Liver (tissue), 9 donors: Measurements from ENCODE around the gene NTMT2. TPM values are rescaled to one million over a fixed set of nuclear protein-coding genes. Genes with fewer than 3 reads are reported as not detected.

Source experiments
- DNase-seq: peaks from one replicate; pipeline ENCODE4 v3.0.0-alpha.2; 2017; ENCODE audit warnings: low spot score
- H3K27ac ChIP-seq, 2 donors: one replicate each; pipeline ENCODE4 v1.7.0; 2013; ENCODE audit warnings: inconsistent platforms in 2 of 2, low read length in 2 of 2, control low read depth in 1 of 2, low read depth in 1 of 2, mild to moderate bottlenecking in 1 of 2
- H3K27me3 ChIP-seq, 4 donors: one replicate each; pipeline versions ENCODE4 v1.6.1 to v1.7.0; 2013; ENCODE audit warnings: low read length in 3 of 4, inconsistent platforms in 1 of 4, mild to moderate bottlenecking in 1 of 4, moderate library complexity in 1 of 4; ENCODE audit not compliant: control insufficient read depth in 4 of 4, insufficient read depth in 4 of 4
- H3K36me3 ChIP-seq, 4 donors: one replicate each; pipeline versions ENCODE4 v1.6.1 to v1.7.0; 2013; ENCODE audit warnings: low read length in 3 of 4, mild to moderate bottlenecking in 3 of 4, low read depth in 1 of 4, moderate library complexity in 1 of 4; ENCODE audit not compliant: control insufficient read depth in 4 of 4, insufficient read depth in 3 of 4
- H3K4me1 ChIP-seq, 4 donors: one replicate each; pipeline versions ENCODE4 v1.6.1 to v1.7.0; 2013; ENCODE audit warnings: low read length in 3 of 4, mild to moderate bottlenecking in 3 of 4, moderate library complexity in 1 of 4; ENCODE audit not compliant: control insufficient read depth in 4 of 4, insufficient read depth in 4 of 4
- H3K4me3 ChIP-seq, 3 donors: one replicate each; pipeline versions ENCODE4 v1.6.1 to v1.7.0; 2013; ENCODE audit warnings: low read length in 3 of 3, control low read depth in 1 of 3, low read depth in 1 of 3, mild to moderate bottlenecking in 1 of 3
- H3K9ac ChIP-seq, 2 donors: one replicate each; pipeline ENCODE4 v1.7.0; 2013; ENCODE audit warnings: low read length in 2 of 2, mild to moderate bottlenecking in 2 of 2, moderate library complexity in 2 of 2, control low read depth in 1 of 2, low read depth in 1 of 2
- H3K9me3 ChIP-seq, 4 donors: one replicate each; pipeline versions ENCODE4 v1.6.1 to v1.7.0; 2013; ENCODE audit warnings: low read length in 3 of 4; ENCODE audit not compliant: control insufficient read depth in 4 of 4
- ATF3 ChIP-seq: IDR thresholded peaks from 2 replicates; pipeline ENCODE4 v1.6.1; 2016; ENCODE audit warnings: antibody characterized with exemption
- EGR1 ChIP-seq, 2 donors: IDR thresholded peaks; 2 replicates each; pipeline ENCODE4 v1.6.1; 2016 to 2018; ENCODE audit warnings: antibody characterized with exemption in 2 of 2, low read depth in 2 of 2
- FOXA1 ChIP-seq: IDR thresholded peaks from 2 replicates; pipeline ENCODE4 v1.6.1; 2016; ENCODE audit warnings: antibody characterized with exemption
- FOXA2 ChIP-seq: IDR thresholded peaks from 2 replicates; pipeline ENCODE4 v1.6.1; 2016; ENCODE audit warnings: antibody characterized with exemption
- GABPA ChIP-seq, 2 donors: IDR thresholded peaks in 1 of 2; conservative IDR thresholded peaks in 1 of 2; 2 replicates each; pipeline ENCODE4 v1.6.1; 2016; ENCODE audit warnings: antibody characterized with exemption in 2 of 2, mild to moderate bottlenecking in 1 of 2, moderate library complexity in 1 of 2
- HNF4A ChIP-seq, 2 donors: conservative IDR thresholded peaks; 2 replicates each; pipeline ENCODE4 v1.6.1; 2016; ENCODE audit warnings: antibody characterized with exemption in 2 of 2, mild to moderate bottlenecking in 2 of 2
- HNF4G ChIP-seq: IDR thresholded peaks from 2 replicates; pipeline ENCODE4 v1.6.1; 2016; ENCODE audit warnings: antibody characterized with exemption
- JUND ChIP-seq, 2 donors: IDR thresholded peaks; 2 replicates each; pipeline ENCODE4 v1.6.1; 2016; ENCODE audit warnings: antibody characterized with exemption in 2 of 2
- NR2F2 ChIP-seq: IDR thresholded peaks from 2 replicates; pipeline ENCODE4 v1.6.1; 2016; ENCODE audit warnings: antibody characterized with exemption
- RAD21 ChIP-seq, 2 donors: IDR thresholded peaks; 2 replicates each; pipeline ENCODE4 v1.6.1; 2016; ENCODE audit warnings: antibody characterized with exemption in 2 of 2, mild to moderate bottlenecking in 2 of 2
- REST ChIP-seq: IDR thresholded peaks from 2 replicates; pipeline ENCODE4 v1.6.1; 2016; ENCODE audit warnings: antibody characterized with exemption, mild to moderate bottlenecking
- RXRA ChIP-seq, 2 donors: IDR thresholded peaks; 2 replicates each; pipeline ENCODE4 v1.6.1; 2017 to 2018; ENCODE audit warnings: antibody characterized with exemption in 2 of 2, mild to moderate bottlenecking in 1 of 2
- SP1 ChIP-seq: IDR thresholded peaks from 2 replicates; pipeline ENCODE4 v1.6.1; 2018; ENCODE audit warnings: antibody characterized with exemption, mild to moderate bottlenecking
- TAF1 ChIP-seq: conservative IDR thresholded peaks from 2 replicates; pipeline ENCODE4 v1.6.1; 2016; ENCODE audit warnings: antibody characterized with exemption, mild to moderate bottlenecking
- YY1 ChIP-seq: IDR thresholded peaks from 2 replicates; pipeline ENCODE4 v1.6.1; 2016; ENCODE audit warnings: antibody characterized with exemption, mild to moderate bottlenecking
- ZBTB33 ChIP-seq: IDR thresholded peaks from 2 replicates; pipeline ENCODE4 v1.6.1; 2016; ENCODE audit warnings: antibody characterized with exemption
- WGBS: extraction: QIAGEN DNeasy Blood & Tissue Kit; methylation state at CpG from one replicate; pipeline ENCODE4 v1.1.7; 2013; 5-methylcytosine and 5-hydroxymethylcytosine counted together
- polyA plus RNA-seq, 2 donors: library from polyadenylated mRNA; stranded (reverse) in 1 of 2; unstranded in 1 of 2; fragments of 200-250 nt in 1 of 2; fragments of >200 nt in 1 of 2; fragmentation: Nextera tagmentation in 1 of 2; extraction: Ambion mirVana in 1 of 2; gene quantifications; one replicate each; pipeline versions ENCODE4 v1.2.1 to v1.2.3, GENCODE V29; 2013 to 2015
- total RNA-seq, 2 donors: library from RNA; depleted of rRNA; stranded (reverse); fragments of >200 nt; gene quantifications; one replicate each; pipeline ENCODE4 v1.2.3, GENCODE V29; 2014
- donor health status: healthy.
- donor health status: healthy.
- donor health status: healthy.
- donor health status: healthy.
- donor health status: healthy.

Gene NTMT2
- total and polyA plus RNA-seq, 4 donors = not detected

GRCh38 chr1:170194451-170194850 lies 48.7 kb downstream of the NTMT2 start:
- TF ChIP-seq HNF4A (conservative IDR thresholded peaks at IDR 0.05) (no peak), NR2F2 (no peak), HNF4G (no peak), FOXA2 (no peak)
- H3K9ac ChIP-seq = no peak overlapping the region
- no peaks in the 10 kb centered on the region for H3K36me3 ChIP-seq
- no peaks in the 10 kb centered on the region for H3K4me1 ChIP-seq
- H3K4me3 ChIP-seq = no peak overlapping the region
- H3K9me3 ChIP-seq = peaks cover 0 to 8% (median 3%) of the 10 kb centered on the region in 4 donors
- 72% methylated on average over 1 of the region's 1 CpG for WGBS
- H3K27me3 ChIP-seq = no peaks in the 10 kb centered on the region
- H3K27ac ChIP-seq = no peak overlapping the region
- DNase-seq = no peak

GRCh38 chr1:170196490-170197236 lies 50.9 kb downstream of the NTMT2 start:
- H3K27me3 ChIP-seq = no peaks in the 10 kb centered on the region
- DNase-seq = no peak
- no peak overlapping the region for H3K4me3 ChIP-seq
- no peak for TF ChIP-seq SP1
- TF ChIP-seq HNF4G = no peak
- TF ChIP-seq RXRA (IDR thresholded peaks at IDR 0.05) = no peak
- no peak for TF ChIP-seq TAF1
- no peak for TF ChIP-seq ATF3
- no peak for TF ChIP-seq JUND (IDR thresholded peaks at IDR 0.05)
- H3K4me1 ChIP-seq = peaks cover 0 to 3% (median 0%) of the 10 kb centered on the region in 4 donors
- H3K27ac ChIP-seq = no peak overlapping the region
- H3K9me3 ChIP-seq = peaks cover 0 to 2% (median under 1%) of the 10 kb centered on the region in 4 donors
- no peak overlapping the region for H3K9ac ChIP-seq
- no peaks in the 10 kb centered on the region for H3K36me3 ChIP-seq
- WGBS = 80% methylated on average over 2 of the region's 2 CpGs

- Histone ChIP-seq H3K27ac (no peak overlapping the region), H3K4me3 (no peak overlapping the region), H3K27me3 (no peaks in the 10 kb centered on the region), H3K9ac (no peak overlapping the region), H3K36me3 (no peaks in the 10 kb centered on the region), H3K9me3 (no peaks in the 10 kb centered on the region), H3K4me1 (peaks cover 0 to 3% (median 0%) of the 10 kb centered on the region in 4 donors)
- TF ChIP-seq GABPA (IDR thresholded peaks at IDR 0.05 in 1 of 2, conservative IDR thresholded peaks at IDR 0.05 in 1 of 2) (no peak), JUND (IDR thresholded peaks at IDR 0.05) (no peak), EGR1 (IDR thresholded peaks at IDR 0.05; ENCODE audit: low read depth in 2 of 2) (no peak), FOXA1 (no peak), FOXA2 (no peak), RAD21 (IDR thresholded peaks at IDR 0.05) (no peak), ATF3 (no peak), RXRA (IDR thresholded peaks at IDR 0.05) (no peak), YY1 (no peak), ZBTB33 (no peak), SP1 (no peak), TAF1 (no peak), HNF4A (conservative IDR thresholded peaks at IDR 0.05) (no peak), HNF4G (no peak), REST (no peak)
- DNase-seq = no peak
- 87% methylated on average over 1 of the region's 1 CpG for WGBS
Measured at GRCh38 chr1:170198090-170198489, 52.3 kb downstream of the NTMT2 start.
